ENCODE results near the gene TOX2.

The TOX2 gene

DNA sequence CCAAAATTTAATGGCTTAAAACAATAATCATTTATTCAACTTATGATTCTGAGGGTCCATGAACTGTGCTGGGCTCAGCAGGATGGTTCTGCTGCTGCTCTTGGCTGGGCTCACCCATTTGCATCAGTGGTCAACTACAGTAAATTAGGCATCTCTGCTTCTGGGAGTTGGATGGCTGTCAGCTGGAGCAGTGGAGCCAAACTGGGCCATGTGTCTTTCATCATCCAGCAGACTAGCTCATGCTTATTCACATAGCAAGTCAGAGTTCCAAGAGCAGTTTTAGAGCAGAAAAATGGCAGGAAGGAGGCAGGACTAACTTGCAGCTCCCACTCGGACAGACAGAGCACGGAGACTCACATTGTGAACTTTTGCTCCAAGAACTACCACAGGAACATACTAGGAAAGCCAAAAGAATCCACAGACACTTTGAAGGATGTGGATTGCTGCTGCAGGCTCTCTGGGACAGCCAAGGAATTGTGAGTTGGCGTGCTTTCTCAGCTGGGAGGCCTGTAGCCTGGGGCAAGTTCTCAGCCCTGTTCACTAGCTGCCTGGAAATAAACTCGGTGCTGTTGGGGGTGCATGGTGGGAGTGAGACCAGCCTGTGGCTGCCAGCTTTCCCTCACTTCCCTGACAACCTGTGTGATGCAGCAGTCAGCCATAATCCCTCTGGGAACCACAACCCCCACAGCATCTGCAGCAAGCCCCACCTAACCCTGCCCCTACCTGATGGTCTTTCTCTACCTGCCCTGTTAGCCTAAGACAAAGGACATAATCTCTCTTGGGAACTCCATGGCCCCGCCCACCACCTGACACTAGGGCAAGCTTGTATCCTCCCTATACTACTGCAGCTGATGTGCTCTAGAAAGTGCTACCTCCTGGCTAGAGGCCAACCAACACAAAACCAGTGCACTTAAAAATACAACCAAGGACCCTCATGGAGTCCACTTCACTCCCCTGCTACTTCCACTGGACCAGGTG, 143.3 kb downstream of the TOX2 start:
- no peak overlapping the region for H3K27ac Mint-ChIP-seq
- peaks cover 3% of the 10 kb centered on the region for H3K27me3 Mint-ChIP-seq
- H3K4me3 Mint-ChIP-seq, result no peak overlapping the region
- ATAC-seq (ENCODE audit: low read depth) (no peak), DNase-seq (ENCODE audit: low spot score in 2 of 2) (no peak)
- peaks cover 3% of the 10 kb centered on the region for H3K4me1 Mint-ChIP-seq
- H3K36me3 Mint-ChIP-seq, result no peaks in the 10 kb centered on the region
- H3K9me3 Mint-ChIP-seq, result no peaks in the 10 kb centered on the region

DNA sequence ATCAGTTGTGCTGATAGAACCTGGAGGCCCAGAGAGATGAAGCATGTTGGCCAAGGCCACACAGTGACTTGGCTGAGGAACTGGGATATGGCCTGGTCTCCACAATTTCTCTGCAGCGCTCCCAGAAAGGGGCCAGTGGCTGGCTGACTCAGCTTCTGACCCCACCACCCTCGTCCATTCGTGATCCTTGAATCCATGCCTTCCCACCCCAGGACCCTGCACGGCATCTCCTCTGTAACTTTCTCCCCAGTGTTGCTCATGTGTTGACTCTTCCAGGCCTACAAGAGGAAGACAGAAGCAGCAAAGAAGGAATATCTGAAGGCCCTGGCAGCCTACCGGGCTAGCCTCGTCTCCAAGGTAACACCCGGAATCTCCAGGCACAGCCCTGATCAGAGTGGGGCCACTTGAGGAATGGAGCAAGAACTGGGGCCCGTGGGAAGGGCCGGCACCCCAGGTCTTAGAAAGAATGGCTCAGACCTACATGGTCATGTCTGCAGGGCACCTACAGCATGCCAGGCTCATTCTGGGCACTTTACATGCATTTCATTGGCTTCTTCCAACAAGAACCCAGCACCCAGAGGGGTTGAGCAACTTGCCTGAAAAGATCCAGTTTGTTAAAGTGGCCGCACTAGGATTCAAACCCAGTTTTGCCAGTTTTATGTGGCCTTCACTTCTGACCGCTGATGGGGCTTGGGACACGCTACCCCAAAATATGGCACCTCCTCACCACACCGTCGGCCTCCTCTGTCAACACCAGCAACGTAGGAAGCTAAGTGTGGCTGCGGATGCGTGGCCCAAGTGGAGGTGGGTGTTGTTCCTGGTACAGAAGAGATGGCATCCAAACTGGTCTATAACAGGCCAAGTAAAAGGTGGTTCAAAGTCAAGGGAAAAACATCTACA, 150.1 kb downstream of the TOX2 start:
- no peaks in the 10 kb centered on the region for H3K36me3 Mint-ChIP-seq
- peaks cover 4% of the 10 kb centered on the region for H3K27me3 Mint-ChIP-seq
- no peak overlapping the region for H3K27ac Mint-ChIP-seq
- no peak overlapping the region for H3K4me3 Mint-ChIP-seq
- peaks cover 6% of the 10 kb centered on the region for H3K4me1 Mint-ChIP-seq
- no peaks in the 10 kb centered on the region for H3K9me3 Mint-ChIP-seq
- ATAC-seq (ENCODE audit: low read depth) (no peak), DNase-seq (ENCODE audit: low spot score in 2 of 2) (no peak)

DNA sequence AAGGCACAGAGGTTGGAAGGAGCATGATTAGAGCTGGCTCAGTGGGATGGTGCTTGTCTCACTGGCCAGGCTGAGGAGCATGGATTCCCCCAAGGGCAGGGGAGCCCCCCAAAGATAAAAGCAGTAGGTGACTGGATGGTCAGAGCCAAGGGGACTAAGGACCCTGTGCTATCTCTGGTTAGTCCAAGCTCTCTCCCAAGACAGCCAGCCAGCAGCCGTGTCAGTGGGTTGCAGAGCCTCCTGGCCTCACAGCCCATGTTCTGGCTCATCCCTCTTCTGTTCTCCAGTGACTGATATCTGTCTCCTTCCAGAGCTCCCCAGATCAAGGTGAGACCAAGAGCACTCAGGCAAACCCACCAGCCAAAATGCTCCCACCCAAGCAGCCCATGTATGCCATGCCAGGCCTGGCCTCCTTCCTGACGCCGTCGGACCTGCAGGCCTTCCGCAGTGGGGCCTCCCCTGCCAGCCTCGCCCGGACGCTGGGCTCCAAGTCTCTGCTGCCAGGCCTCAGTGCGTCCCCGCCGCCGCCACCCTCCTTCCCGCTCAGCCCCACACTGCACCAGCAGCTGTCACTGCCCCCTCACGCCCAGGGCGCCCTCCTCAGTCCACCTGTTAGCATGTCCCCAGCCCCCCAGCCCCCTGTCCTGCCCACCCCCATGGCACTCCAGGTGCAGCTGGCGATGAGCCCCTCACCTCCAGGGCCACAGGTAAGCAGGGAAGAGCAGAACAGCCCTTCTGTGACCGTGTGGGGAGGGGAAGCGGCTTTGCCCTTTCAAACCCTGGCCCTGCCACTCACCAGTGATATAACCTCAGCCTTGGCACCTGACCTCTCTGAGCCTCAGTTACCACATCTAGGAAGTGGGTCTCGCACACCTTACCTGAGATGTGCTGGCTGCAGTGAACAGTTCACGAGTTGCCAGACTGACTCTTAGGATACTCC, 151.0 kb downstream of the TOX2 start:
- H3K27me3 Mint-ChIP-seq, result peaks cover 5% of the 10 kb centered on the region
- no peaks in the 10 kb centered on the region for H3K9me3 Mint-ChIP-seq
- H3K4me3 Mint-ChIP-seq, result no peak overlapping the region
- H3K36me3 Mint-ChIP-seq, result no peaks in the 10 kb centered on the region
- ATAC-seq (ENCODE audit: low read depth) (no peak), DNase-seq (ENCODE audit: low spot score in 2 of 2) (no peak)
- H3K27ac Mint-ChIP-seq, result no peak overlapping the region
- peaks cover 6% of the 10 kb centered on the region for H3K4me1 Mint-ChIP-seq

DNA sequence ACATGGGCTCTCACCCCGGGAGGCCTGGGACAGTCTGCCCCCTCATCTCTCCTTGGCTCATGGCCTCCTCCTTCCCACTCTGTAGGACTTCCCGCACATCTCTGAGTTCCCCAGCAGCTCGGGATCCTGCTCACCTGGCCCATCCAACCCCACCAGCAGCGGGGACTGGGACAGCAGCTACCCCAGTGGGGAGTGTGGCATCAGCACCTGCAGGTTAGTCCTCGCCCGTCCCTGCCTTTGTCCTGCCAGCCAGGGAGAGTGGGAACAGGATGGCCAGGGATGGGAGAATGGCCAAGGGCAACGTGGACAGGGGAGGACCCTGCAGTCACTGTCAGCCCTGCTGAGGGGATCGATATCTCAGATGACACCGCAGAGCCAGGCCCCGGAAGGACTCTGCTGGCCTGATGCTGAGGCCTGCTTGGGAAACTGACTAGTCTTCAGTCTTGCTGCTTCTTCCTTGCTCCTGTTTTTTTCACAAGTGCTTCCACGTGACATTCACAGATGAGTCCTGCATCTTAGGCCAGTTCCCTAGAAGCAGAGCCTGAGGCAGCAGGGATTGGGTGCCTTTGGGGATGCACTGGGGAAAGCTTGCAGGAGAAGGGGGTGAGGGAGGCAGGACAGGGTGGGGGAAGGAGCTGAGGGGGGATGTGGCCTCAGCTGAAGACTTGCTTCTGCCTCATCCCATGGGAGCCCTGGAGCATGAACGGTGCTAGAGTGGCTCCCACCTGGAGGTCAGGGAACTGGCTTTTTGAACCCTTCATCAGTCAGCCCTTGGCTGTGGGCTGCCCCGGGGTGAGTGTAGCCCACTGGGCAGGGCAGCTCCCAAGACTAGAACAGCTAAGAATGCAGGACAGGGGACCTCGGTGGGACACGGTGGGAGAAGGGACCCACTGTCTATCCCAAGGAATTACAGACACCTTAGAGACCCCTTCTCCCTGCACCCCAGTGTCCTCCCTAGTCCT, 152.3 kb downstream of the TOX2 start:
- Mint-ChIP-seq H3K36me3 (no peaks in the 10 kb centered on the region), H3K27me3 (peaks cover 7% of the 10 kb centered on the region), H3K4me3 (no peak overlapping the region), H3K27ac (no peak overlapping the region), H3K9me3 (no peaks in the 10 kb centered on the region), H3K4me1 (peaks cover 6% of the 10 kb centered on the region)
- DNase-seq (ENCODE audit: low spot score in 2 of 2), result no peak
- no peak for ATAC-seq (ENCODE audit: low read depth)

DNA sequence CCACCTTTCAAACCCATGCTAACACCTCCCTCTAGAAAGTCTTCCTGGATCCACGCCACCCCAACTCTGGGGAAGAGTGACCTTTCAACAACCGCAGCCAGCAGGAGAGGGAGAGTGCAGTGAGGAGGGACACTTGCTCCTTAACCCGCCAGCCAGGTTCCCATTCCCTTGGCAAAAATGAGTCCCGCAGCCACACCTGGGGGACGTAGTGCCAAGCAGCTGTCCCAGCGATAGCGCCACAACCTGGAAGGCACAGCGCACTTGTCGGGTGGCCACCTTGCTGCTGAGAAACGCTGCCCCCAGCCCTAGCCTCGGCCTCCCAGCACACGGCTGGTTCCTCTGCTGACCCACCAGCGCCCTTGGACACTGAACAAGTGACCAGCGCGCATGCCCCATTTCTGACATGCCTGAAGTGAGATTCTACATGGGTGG, 153.0 kb downstream of the TOX2 start:
- peaks cover 6% of the 10 kb centered on the region for H3K4me1 Mint-ChIP-seq
- no peaks in the 10 kb centered on the region for H3K36me3 Mint-ChIP-seq
- no peak overlapping the region for H3K4me3 Mint-ChIP-seq
- DNase-seq (ENCODE audit: low spot score in 2 of 2), result no peak
- H3K27ac Mint-ChIP-seq, result no peak overlapping the region
- H3K9me3 Mint-ChIP-seq, result no peaks in the 10 kb centered on the region
- H3K27me3 Mint-ChIP-seq, result peaks cover 7% of the 10 kb centered on the region
- no peak for ATAC-seq (ENCODE audit: low read depth)

DNA sequence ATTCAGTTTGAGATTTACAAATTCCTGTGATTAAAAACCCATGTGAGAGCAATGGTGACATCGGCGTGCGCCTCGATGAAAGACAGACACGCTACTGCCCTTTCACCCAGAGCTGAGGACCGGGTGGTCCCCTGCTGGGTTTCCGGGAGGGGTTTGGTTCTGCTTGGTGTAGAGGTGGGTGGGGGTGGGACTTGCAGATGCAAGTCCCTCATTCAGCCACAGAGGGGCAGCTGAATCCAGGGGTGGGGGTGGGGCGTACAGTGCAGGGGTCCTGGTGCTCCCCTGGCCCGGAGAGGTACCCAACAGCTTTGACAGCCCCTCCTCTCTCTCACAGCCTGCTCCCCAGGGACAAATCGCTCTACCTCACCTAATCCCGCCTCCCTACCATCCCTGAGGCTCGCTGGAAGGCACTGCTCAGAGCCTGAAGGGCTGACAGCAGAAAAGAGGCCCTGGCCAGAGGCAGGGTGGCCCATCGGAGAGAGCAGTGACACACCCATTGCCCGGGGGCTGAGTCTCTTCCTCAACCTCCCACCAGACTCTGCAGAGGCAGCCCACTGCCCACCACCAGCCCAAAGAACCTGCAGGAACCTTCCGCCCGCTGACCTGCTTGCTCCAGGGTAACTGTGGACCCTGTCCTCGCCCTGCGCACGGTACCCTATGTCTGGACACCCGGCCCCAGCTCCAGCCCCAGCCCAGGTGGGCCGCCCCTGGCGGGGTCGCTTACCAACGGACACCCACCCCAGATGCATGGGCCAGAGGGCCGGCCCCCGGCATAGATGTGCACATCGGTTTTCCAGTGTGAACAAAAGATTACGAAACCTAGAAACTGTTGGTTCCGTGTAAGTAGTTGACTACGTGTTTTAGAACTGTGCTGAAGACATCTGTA, 153.9 kb downstream of the TOX2 start:
- H3K9me3 Mint-ChIP-seq, result no peaks in the 10 kb centered on the region
- ATAC-seq (ENCODE audit: low read depth), result peak; percentile 26

DNA sequence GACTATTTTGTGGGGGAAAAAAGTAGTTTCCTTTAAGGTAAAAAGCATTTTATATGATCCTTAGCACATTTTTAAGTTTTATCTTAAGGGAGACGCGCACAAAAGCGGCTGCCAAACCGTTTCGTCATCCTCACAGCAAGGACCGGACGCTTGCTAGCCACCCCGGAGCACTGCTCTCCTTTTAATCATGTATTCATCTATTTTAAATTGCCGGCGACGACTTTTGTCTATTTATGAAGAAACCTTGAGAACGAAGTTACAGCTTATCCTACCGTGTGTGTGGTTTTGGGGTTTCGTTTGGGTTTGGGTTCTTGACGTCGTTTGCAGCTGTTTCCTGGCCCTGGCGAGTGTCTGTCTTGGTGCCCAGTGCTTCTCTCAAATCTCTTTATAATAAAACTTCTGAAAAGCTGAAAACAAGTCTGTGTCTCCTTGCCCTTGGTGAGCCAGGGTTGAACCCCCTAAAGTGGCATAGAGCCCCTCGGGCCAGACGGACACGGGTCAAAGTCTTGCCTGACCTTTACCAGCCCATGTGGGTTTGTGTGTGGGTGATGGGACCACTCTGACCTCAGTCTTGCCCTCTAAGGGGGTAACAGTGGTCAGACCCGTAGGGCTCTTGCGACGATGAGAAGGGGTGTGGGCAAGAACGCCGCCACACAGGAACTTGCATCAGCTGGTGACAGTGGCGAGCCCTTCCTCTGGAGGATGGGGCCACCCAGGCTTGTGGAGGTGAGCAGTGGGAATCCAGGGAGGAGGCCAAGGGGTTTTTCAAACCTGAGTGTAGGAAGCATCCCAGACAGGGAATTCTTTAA, 154.8 kb downstream of the TOX2 start:
- ATAC-seq (ENCODE audit: low read depth) (peak; percentile 84), DNase-seq (ENCODE audit: low spot score in 2 of 2) (peak; percentile 11 to 38)

More for the DNA sequence above, 153.9 kb downstream of the TOX2 start:
- no peak for DNase-seq (ENCODE audit: low spot score in 2 of 2)
- peak overlapping the region; percentile 85 for H3K4me3 Mint-ChIP-seq
- no peaks in the 10 kb centered on the region for H3K36me3 Mint-ChIP-seq
- H3K4me1 Mint-ChIP-seq, result peaks cover 6% of the 10 kb centered on the region
- H3K27ac Mint-ChIP-seq, result peak overlapping the region; percentile 88
- peaks cover 7% of the 10 kb centered on the region for H3K27me3 Mint-ChIP-seq

DNA sequence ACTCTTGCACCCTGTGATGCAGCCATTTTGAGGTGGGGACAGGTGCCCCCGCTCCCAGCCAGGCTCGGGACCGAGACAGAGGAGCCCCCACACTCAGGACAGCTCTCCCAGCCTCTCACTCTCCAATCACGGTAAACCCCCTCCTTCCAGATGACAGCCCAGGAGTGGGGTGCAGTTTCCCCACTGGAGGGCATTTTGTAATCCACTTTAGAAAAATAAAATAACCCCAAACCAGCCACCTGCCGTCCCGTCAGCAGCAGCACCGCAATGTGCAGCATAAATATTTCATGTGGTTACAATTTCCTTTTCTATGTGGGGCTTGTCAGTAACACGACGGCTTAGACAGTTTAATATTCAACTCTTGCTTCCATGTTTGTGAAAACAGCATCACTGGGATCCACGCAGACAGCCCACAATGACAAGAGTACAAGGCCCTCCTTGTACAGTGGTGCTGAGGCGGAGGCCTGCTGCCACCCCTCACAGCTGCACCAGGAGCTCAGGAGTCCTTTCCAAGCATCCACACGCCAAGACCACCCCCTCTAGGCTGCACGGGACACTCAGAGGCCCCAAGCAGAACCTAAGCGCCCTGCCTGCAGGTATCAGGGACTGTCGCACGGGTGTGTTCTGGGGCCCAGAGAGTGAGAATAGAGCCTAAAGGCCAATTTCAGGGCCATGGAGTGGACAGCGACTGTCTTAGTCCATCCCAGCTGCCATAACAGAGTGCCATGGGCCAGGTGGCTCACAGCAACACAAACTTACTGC, 155.7 kb downstream of the TOX2 start:
- no peaks in the 10 kb centered on the region for H3K9me3 Mint-ChIP-seq
- no peaks in the 10 kb centered on the region for H3K36me3 Mint-ChIP-seq
- ATAC-seq (ENCODE audit: low read depth) (peak; percentile 9), DNase-seq (ENCODE audit: low spot score in 2 of 2) (no peak)
- peaks cover 6% of the 10 kb centered on the region for H3K4me1 Mint-ChIP-seq
- H3K27me3 Mint-ChIP-seq, result peaks cover 7% of the 10 kb centered on the region
- no peak overlapping the region for H3K4me3 Mint-ChIP-seq
- H3K27ac Mint-ChIP-seq, result peak overlapping the region; percentile 88

More for the DNA sequence above, 154.8 kb downstream of the TOX2 start:
- Mint-ChIP-seq H3K4me3 (peak overlapping the region; percentile 85), H3K4me1 (peaks cover 6% of the 10 kb centered on the region), H3K27ac (peak overlapping the region; percentile 88), H3K9me3 (no peaks in the 10 kb centered on the region), H3K36me3 (no peaks in the 10 kb centered on the region), H3K27me3 (peaks cover 7% of the 10 kb centered on the region)

DNA sequence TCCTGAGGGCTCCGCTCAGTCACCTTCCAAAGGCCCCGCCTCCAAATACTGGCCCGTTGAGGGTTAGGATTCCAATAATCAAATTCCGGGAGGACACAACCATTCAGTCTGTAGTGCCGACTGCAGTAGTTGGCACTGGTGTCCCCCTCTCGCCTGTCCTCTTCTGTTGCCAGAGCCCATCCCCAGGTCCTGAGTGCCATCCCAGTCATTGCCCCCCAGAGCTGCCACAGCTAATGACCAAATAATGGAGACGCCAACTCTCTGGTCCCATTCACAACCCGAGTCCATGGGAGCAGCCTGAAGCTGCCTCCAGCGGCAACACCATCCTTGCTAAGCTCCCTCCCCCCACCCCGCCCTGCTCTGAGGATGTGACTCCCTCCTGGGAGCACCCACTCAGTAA, 156.4 kb downstream of the TOX2 start:
- peaks cover 6% of the 10 kb centered on the region for H3K4me1 Mint-ChIP-seq
- DNase-seq (ENCODE audit: low spot score in 2 of 2), result no peak
- no peak overlapping the region for H3K27ac Mint-ChIP-seq
- H3K9me3 Mint-ChIP-seq, result no peaks in the 10 kb centered on the region
- ATAC-seq (ENCODE audit: low read depth), result no peak
- no peak overlapping the region for H3K4me3 Mint-ChIP-seq
- H3K27me3 Mint-ChIP-seq, result peaks cover 7% of the 10 kb centered on the region
- H3K36me3 Mint-ChIP-seq, result no peaks in the 10 kb centered on the region

DNA sequence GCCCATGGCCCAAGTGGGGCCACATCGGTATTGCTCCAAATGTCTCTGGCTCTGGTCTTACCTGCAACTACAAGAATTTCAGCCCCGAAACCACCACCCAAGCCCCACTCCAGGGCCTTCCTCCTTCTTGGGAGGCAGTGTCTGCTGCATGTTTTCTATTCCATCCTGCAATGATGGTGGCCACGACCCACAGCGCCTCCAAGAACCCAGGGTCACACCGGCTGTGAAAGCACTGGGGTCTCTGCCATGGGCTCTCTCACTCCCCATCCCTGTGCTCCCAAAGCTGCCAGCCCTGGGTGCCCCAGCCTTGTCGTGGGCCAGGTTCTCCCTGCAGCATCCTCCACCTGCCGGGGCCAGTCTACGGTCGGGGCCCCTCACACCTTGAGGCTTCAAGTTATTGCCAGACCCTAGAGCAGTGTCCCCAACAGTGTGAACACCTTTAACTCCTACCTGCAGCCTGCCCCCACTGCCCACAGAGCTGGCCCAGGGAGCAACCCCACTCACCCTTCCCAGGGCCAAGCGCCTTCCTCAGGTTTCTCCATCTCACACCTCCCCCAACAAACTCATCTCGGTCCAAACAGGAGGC, 157.0 kb downstream of the TOX2 start:
- no peak overlapping the region for H3K4me3 Mint-ChIP-seq
- no peaks in the 10 kb centered on the region for H3K9me3 Mint-ChIP-seq
- no peak overlapping the region for H3K27ac Mint-ChIP-seq
- ATAC-seq (ENCODE audit: low read depth) (no peak), DNase-seq (ENCODE audit: low spot score in 2 of 2) (no peak)
- H3K4me1 Mint-ChIP-seq, result peaks cover 6% of the 10 kb centered on the region
- H3K27me3 Mint-ChIP-seq, result peaks cover 7% of the 10 kb centered on the region
- no peaks in the 10 kb centered on the region for H3K36me3 Mint-ChIP-seq
